HG03442 (cell line): Measurements from ENCODE around the gene ELAVL1.

ENCODE experiments used
- ATAC-seq: cut with Tn5 transposase; IDR thresholded peaks from one replicate; pipeline ENCODE4 v1.9.1; 2021; ENCODE audit warnings: mild to moderate bottlenecking, moderate library complexity; ENCODE audit not compliant: unreplicated experiment

Gene ELAVL1

DNA sequence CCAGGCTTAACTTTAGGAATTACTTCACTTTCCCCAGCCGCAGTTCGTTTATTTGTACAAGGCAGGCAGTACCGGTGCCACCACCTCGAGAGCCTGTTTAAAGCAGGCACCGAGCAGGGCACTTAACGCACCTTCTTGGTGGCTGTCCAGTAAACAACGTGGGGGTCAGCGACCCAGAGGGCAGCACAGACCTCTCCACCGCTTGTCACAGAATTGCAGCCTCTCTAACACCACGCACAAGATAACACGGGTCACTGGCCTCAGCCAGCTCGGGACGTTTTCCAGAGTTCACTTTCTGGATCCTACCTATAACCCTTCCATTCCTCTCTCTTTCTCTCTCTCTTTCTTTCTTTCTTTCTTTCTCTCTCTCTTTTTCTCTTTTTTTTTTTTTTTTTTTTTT is 16.8 kb upstream of the ELAVL1 start:
- ATAC-seq: no peak

DNA sequence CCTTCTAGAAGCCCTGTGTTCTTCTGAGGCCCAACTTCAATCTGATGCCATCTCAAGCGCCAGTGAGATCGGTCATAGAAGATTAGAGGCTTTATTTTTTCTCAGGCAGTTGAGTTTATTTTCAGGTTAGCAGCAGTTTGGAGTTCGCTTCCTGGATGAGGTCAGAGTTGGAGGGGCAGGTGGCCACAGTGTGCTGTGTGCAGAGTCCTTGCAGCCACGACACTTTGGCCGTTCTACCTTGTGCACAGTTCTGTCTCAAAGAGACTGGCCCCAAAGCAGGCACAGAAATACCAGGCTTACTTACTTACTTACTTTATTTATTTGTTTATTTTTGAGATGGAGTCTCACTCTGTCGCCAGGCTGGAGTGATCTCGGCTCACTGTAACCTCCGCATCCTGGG is 15.9 kb upstream of the ELAVL1 start:
- no peak for ATAC-seq

DNA sequence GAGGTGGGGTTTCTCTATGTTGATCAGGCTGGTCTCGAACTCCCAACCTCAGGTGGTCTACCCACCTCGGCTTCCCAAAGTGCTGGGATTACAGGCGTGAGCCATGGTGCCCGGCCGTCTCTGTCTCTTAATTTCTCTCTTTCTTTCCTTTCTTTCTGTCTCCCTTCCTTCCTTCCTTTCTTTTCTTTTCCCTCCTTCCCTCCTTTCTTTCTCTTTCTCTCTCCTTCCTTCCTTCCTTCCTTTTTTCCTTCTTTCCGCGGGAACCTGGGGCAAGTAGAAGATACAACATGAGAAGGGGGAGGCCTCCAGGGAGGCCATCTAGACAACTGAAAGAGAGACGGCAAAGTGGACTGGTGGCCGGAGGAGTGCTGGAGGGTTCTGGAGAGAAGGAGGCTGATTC is 15.2 kb upstream of the ELAVL1 start:
- no peak for ATAC-seq

DNA sequence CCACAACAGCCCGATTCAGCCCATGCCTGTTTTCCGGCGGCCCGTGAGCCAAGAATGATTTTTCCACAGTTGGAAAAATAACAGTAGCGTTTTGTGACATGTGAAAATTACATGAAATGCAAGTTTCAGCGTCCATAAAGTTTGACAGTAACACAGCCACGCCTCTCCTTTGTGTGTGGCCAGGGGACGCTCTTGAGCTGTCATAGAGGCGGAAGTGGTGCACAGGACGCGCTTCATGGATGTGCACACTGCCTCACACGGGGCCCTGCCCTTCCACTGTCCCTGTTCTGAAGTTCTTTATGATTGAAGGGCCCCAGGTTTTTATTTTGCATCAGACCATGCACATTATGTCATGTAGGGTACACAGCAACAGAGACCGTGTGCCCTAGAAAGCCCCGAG is 12.4 kb upstream of the ELAVL1 start:
- no peak for ATAC-seq

DNA sequence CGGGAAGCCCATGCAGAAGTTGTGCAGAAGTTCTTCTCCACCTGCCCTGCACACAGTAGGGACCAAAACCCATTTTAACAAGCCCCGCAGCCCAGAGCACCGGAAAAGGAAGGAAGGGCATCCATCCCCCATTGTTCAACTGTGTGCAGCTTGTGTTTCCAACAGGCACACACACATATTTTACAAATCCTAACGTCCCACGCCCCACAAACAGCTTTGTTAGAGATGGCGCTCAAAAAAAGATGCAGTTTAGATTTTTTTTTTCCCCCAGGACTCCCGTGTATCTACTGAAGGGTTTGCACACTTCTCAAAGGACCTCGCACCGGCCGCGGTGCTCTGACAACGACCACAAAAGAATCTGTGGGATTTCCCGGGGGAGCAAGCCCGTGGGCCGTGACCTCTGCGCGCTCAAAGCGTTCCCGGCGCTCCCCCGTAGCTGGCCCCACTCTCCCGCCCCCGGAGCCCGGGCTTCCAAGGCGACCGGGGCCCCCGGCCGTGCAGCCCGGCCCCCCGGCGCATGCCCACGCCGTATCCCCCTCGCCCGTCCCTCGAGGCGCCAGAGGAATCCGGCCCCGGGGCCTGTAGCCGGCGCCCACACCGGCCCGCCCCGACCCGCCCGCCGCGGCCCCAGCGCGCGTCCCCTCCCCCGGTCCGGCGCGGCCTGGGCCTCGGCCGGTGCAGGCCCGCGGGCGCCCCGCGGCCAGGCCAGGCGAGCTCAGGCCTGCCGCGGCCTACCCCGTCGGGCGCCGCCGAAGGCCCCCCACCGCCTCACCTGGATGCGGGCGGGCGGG is 523 bp downstream of the ELAVL1 start:
- ATAC-seq: peak; percentile 23

DNA sequence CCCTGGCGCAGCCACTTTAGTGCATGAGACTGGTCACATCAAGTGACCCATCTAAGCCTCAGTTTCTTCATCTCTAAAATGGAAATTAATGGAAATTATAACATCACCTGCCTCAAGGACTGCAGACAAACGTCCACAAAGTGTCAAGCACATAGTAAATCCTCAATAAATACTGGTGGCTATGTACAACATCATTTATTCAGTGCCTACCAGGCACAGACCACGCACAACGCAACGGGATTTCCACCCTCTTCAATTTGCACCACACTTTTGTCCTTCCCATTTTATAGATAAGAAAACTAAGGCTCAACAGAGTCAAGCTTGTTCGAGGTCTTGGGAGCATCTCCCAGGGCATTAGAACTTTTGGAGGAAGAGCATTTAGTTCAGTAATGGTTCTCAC is 1.4 kb downstream of the ELAVL1 start:
- no peak for ATAC-seq

DNA sequence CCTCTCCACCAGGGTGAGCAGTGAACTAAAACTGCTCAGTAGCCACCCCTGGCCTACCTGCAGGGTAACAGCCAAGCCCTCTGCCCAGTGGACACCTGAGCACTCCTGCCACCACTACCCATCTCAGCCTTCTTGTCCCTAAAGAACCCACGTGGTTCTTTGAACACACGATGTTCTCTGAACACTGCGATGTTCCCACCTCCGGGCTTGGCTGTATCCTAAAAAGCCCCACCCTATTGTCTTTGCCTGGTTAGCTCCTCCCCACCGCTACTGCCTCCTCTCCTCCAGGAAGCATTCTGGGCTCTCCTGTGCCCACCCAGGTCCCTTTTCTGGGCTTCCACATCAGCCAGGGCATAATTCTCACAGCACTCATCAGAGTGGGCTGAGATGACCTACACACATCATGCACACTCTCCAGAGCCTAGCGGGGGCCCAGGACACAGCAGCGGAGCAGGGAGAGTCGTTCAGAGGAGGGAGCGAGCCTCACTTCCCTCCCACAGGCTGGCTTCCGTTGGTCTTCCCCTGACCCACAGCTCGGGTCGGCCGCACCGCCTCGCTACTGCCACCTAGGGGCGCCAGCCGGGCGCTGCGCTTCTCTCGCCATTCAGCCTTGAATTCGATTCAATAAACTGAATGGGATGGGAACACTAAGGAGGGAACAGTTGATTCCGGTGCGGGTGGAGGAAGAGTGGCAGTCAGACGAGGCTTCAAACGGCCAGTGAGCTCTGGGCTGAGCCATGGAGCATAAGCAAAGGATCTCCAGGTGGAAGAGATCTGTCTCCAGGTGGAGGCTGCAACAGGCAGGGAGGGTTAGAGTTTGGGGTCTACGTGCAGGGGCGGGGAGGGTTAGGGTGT is 3.2 kb downstream of the ELAVL1 start:
- ATAC-seq: no peak

DNA sequence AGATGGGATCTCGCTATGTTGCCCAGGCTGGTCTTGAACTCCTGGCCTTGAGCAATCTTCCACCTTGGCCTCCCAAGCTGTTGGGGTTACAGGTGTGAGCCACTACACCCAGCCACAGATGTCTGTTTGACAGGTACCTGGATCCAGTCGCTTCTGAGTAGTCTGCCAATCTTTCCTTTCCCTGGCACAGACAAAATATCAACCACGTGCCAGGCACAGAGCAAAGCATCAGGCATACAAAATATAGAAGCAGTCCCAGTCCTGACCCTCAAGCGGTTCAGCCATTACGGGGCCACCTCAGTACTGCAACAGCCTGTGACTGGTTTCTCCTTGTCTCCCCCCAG is 3.8 kb downstream of the ELAVL1 start:
- no peak for ATAC-seq

DNA sequence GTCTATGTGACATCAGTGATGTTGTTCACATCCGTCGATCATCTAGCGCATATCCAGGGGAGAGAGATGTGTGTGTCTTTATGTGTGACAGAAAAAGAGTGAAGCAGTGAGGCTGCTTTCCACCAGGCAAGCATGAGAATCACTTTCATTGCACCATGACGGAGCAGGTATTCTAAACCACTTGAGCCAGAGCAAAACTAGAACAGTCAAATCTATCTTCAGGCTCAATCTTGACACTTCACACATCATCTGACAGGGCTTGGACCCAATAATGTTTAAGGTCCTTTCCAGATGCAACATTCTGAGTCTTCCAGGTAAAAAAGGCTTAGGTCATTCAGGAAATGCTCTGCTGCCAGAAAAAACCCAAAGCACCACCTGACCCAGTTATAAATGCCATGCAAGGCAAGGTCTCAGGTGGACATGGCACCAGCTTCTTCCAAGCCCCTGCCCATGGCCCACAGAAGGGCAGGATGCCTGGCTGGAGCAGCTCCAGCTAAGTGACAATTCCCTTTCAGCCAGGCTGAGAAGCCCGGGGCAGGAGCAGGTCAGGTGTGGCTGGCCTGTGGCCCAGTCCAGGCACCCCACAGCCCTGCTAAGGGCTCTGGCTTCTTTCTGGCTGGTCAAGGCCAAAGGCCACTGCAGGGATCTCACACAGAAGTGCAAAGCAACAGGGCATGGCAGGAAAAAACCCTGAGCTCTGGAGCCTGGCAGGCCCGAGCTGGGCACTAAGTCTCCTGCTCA is 5.0 kb downstream of the ELAVL1 start:
- ATAC-seq: no peak

DNA sequence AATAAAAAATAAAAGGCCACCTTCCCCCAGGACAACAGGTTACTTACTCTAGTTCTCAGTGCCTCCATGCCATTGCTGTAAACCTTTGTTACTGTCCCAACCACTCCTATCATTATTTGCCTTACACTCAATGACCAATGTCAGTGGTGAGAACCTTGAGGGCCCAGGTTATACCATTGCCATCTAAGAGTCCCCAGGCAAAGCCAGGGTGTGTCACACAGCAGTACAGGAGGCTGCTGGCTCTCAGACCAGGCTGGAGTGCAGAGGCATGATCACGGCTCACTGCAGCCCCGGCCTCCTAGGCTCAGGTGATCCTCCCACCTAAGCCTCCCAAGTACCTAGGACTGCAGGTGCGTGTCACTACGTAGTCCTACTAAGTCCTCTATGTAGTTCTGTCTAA is 6.1 kb downstream of the ELAVL1 start:
- ATAC-seq: no peak

DNA sequence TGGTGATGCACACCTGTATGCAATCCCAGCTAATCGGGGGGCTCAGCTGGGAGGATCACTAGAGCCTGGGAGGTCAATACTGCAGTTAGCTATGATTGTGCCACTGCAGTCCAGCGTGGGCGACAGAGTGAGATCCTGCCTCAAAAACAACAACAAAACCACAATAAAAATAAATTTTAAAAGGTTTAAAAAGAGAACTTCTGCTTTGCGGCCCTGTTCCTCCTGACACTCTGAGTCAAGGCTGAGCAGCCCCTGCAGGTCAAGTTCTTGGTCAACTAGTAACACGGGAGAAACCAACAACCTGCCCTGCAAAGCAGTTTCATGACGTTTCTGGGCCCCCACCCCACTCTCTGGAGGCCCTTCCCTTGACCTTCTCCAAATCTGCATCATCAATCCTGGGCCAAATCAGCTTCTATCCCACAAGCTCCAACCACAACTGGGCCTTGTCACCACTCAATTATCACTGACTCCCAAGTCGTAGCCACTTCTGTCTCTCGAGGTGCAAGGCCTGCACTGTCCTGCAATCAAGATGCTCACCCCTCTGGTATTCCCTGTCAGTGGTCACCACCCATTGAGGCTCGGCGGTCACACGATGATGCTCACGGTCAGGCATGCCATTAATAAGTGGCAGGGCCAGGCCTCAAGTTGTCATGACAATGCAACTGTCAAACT is 7.5 kb downstream of the ELAVL1 start:
- ATAC-seq: no peak

DNA sequence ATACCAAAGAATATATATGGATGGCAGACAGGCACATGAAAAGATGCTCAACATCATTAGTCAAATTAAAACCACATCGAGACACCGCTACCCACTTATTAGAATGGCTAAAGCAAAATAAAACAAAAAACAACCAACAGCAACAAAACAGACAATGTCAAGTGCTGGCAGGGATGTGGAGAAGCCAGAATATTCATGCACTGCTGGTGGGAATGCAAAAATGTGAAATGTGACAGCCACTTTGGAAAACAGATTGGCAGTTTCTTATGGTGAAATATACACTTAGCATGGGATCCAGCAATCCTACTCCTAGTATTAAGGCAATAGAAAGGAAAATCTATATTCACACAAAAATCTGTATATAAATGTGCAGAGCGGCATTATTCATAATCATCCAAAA is 8.6 kb downstream of the ELAVL1 start:
- no peak for ATAC-seq

DNA sequence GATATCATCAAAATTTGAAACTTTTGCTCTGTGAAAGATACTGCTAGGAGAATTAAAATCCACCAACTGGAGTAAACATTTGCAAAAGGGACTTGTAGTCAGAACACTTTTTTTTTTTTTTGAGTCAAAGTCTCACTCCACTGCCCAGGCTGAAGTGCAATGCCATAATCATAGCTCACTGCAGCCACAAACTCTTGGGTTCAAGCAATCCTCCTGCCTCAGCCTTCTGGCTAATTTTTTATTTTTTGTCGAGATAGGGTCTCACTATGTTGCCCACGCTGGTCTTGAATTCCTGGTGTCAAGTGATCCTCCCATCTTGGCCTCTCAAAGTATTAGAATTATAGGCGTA is 9.7 kb downstream of the ELAVL1 start:
- ATAC-seq: no peak

DNA sequence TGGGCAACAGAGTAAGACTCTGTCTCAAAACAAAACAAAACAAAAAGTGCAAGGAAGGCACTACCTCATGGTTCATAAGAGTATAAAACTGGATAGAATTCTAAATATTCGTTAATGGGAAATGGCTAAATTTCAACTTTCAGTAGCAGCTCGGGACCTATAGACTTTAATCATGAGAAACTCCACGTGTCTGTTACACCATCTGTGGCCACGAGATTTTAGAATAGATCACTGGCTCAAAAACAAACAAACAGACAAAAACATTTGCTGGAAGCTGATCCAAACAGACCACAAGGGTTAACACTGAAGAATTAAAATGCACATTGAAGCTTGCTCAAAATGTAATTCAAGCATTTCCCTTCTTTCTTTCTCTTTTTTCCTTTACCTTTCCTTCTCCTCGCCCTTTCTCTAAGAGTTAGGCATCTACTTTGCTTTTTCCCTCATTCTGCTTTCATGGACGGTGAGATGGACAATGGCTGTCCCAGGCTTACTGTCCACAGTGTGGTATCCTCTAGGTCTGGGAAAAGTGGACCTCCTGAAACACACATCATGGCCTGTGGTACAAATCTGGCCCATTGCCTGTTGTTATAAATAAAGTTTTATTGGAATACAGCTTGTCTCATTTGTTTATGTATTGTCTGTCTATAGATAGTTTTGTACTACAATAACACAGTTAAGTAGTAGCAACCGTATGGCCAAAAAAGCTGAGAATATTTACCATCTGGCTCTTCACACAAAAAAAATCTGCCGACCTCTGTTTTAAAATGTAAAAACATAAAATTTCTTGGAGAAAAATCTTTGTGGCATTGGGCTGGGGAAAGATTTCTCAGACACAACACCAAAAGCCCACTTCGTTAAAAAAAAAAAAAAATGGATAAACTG is 10.3 kb downstream of the ELAVL1 start:
- no peak for ATAC-seq

DNA sequence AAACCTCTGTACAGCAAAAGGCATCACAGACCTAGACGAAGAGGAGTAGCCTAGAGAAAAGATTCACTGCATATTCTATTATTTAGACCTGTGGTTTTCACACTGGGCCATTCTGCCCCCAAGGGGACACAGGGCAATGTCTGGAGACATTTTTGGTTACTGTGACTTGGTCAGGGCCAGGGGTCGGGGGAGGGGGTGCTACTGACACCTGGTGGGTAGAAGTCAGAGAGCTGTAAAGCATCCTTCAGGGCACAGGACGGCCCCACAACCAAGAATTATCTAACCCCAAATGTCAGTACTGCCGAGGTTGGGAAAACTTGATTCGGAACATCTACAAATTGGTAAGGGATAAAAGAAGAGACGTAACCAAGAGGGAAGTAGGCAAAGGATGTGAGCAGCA is 11.3 kb downstream of the ELAVL1 start:
- ATAC-seq: no peak

DNA sequence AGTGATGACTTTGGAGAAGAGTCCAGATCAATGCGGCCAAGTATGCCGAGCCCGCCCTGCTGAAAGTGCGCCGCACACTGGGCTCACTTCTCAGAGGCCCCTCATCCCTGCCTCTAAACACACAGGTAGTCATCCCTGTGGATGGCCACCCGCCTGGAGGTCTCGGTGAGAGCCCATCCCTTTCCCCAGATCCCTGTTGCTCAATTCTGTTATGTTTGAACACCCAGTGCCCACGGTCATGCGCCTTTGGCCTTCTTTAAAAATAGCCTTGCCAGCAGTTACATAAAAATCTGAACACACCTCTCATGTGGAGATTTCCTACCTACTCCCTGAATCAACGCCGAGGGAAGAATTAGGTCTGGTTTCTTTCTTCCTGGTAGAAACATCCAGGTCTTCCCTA is 11.9 kb downstream of the ELAVL1 start:
- ATAC-seq: no peak

DNA sequence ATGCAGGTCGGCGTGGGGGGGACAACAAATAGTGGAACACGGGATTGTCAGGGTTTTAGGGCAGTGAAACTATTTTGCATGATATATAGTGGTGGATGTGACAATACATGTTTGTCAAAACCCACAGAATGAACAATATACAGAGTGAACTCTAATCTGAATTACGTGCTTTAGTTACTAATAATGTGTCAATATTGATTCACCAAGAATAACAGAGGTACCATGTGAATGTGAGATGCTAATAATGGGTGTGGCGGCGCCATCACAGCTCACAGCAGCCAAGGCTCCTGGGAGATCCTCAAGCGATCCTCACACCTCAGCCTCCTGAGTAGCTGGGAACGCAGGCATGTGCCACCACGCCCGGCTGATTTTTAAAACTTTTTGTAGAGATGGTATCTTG is 12.9 kb downstream of the ELAVL1 start:
- no peak for ATAC-seq

DNA sequence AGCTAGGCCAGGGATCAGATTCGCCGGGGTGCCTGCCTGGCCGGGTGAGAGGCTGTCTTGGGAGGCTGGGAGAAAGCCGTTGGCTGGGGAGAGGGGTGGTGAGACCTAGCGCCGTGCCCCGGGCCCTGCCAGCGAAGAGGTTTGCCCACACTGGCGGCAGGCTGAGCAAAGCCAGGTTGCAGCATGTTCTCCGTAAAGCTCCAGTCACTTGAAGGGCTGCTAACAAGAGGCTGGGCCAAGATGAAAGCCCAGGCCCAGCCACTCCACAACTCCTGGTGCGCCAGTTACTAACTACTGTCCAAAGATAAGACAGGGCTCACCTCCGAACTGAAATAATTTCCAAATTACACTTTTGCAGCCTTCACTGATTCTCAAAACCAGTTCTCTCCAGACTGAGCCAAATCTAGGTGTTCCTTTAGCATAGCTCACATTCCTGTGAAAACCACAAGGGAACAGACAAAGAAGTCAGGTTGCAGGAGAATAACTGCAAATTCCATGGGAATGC is 16.3 kb downstream of the ELAVL1 start:
- ATAC-seq: no peak

DNA sequence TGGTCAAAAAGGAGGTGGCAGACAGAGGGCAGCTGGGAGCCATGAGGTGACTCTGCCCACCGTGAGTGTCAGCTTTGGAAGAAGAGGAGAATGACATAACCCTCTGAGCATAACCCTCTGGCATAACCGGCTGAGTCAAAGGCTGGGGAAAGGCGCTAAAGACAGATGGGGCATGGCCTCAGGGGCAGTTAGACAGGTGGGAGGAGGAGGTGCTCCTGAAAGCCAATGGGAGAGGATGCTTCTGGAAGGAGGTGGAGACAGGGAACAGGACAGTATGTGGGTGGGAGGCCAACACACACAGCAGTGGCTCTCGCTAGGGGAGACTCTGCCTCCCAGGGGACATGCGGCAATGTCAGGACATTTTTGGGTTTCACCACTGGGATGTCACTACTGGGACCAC is 17.1 kb downstream of the ELAVL1 start:
- no peak for ATAC-seq

DNA sequence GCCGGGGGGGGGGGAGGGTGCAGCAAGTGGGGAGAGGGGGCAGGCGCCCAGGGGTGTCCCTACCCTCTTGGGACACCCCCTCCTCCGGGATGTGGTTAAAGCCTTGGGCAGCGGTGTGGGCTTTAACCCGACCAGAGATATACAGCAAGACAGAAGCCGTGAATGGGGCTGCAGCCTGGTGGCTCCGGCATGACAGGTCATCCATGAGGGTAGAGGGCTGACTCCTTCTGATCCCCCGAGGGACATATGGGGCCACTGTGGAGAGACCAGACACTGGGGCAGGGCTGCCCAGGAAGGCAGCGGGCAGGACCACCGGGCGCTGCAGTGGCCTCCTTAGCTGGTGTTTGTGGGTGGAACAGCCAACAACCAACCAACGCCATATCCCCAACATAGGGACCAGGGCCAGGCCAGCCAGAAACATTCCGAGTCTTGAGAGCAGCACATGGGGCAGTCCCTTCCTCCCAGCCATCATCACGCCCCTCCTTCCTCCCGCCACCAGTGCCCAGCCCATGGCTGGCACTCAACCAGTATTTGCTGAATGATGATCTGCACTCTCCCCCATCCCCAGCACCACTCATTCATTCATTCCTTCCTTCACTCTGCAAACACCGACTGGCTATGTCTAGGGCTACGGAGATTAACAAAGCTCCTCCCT is 18.2 kb downstream of the ELAVL1 start:
- ATAC-seq: no peak
